A673 (cell line): ENCODE measurements around the gene CNOT6L. TPM values are rescaled to one million over a fixed set of nuclear protein-coding genes. Genes with fewer than 3 reads are reported as not detected.
"Not testable (repeated sequence)": the region's sequence is repeated elsewhere in the genome, so short reads cannot be mapped to it uniquely, and the experiment has no call there.

ENCODE experiments used
- BruUV-seq: library from RNA; stranded (reverse); fragments of 400-500 nt; replicated peaks from 2 replicates; lab custom pipeline; 2021; lab: Mats Ljungman, UMichigan
- CTCF ChIA-PET: fragments of 300-600 bp; sonication (Branson Sonifier 250); formaldehyde crosslinking; loops from one replicate; lab custom pipeline; 2022; ENCODE audit warnings: antibody characterized with exemption; lab: Charles Lee
- POLR2A ChIA-PET: fragments of 300-600 bp; sonication (Branson Sonifier 250); formaldehyde crosslinking; loops from one replicate; lab custom pipeline; 2022; ENCODE audit warnings: antibody characterized with exemption; ENCODE audit not compliant: low non-redundant PET; lab: Charles Lee
- DNase-seq: peaks from one replicate; pipeline ENCODE4 v3.0.0-alpha.2; 2015; ENCODE audit warnings: low spot score
- H3K27ac ChIP-seq: fragments of 200-600 bp; sonication (generic); 2 replicates; pipeline ENCODE4 v1.5.1; 2016; ENCODE audit warnings: mixed run types, low read depth, mild to moderate bottlenecking, mixed read lengths, antibody characterized with exemption, low read length; ENCODE audit not compliant: poor library complexity, severe bottlenecking
- H3K27me3 ChIP-seq: fragments of 200-600 bp; sonication (generic); replicated peaks from 2 replicates; pipeline ENCODE4 v1.6.1; 2017; ENCODE audit warnings: mixed run types, low read depth, mild to moderate bottlenecking, mixed read lengths, antibody characterized with exemption, low read length; ENCODE audit not compliant: insufficient read depth, poor library complexity
- H3K36me3 ChIP-seq: fragments of 200-600 bp; sonication (generic); 2 replicates; pipeline ENCODE4 v1.6.1; 2016; ENCODE audit warnings: mixed run types, mild to moderate bottlenecking, mixed read lengths, antibody characterized with exemption, low read length; ENCODE audit not compliant: insufficient read depth, poor library complexity, severe bottlenecking
- H3K4me1 ChIP-seq: fragments of 200-600 bp; sonication (generic); 2 replicates; pipeline ENCODE4 v1.6.1; 2017; ENCODE audit warnings: mixed run types, mild to moderate bottlenecking, mixed read lengths, antibody characterized with exemption, low read length; ENCODE audit not compliant: insufficient read depth, poor library complexity, severe bottlenecking
- H3K4me3 ChIP-seq: fragments of 200-600 bp; sonication (generic); 2 replicates; pipeline ENCODE4 v1.5.1; 2016; ENCODE audit warnings: low read depth, mixed run types, mild to moderate bottlenecking, mixed read lengths, low read length; ENCODE audit not compliant: poor library complexity, severe bottlenecking
- H3K9me3 ChIP-seq: fragments of 200-600 bp; sonication (generic); 2 replicates; pipeline ENCODE4 v1.6.1; 2016; ENCODE audit warnings: mixed run types, low read depth, mild to moderate bottlenecking, mixed read lengths, antibody characterized with exemption, low read length; ENCODE audit not compliant: poor library complexity, severe bottlenecking
- EZH2 ChIP-seq: fragments of 200-600 bp; sonication (generic); IDR thresholded peaks from 2 replicates; pipeline ENCODE4 v1.6.1; 2017; ENCODE audit warnings: borderline replicate concordance, low read depth, mild to moderate bottlenecking, mixed read lengths, antibody characterized with exemption, low read length; ENCODE audit not compliant: poor library complexity, severe bottlenecking
- intact Hi-C: fragments of 100-400 bp; cut with micrococcal nuclease; formaldehyde crosslinking; loops from one replicate; pipeline ENCODE4 v1.10.0; 2022; ENCODE audit not compliant: unreplicated experiment
- total RNA-seq: library from RNA; stranded (reverse); gene quantifications from 2 replicates; pipeline ENCODE4 v1.2.3, GENCODE V29; 2021
- TF ChIP-seq, protein P1 (sequence below): fragments of 300-800, 200-600 bp; sonication (generic); conservative IDR thresholded peaks from 2 replicates; pipeline ENCODE4 v1.5.1; 2017; ENCODE audit warnings: low read depth, mild to moderate bottlenecking, antibody characterized with exemption, low read length, moderate library complexity, mixed read lengths

The CNOT6L gene
- total RNA-seq, 1 experiment from 2014 or later = 13.4 TPM

- H3K9me3 ChIP-seq = no peaks in the 10 kb centered on the region
- H3K4me1 ChIP-seq = no peaks in the 10 kb centered on the region
- no peak for TF ChIP-seq EZH2
- no peaks in the 10 kb centered on the region for H3K36me3 ChIP-seq
- BruUV-seq = no TSS peak
- ChIA-PET POLR2A (no interaction called here), CTCF (no interaction called here)
- no peak overlapping the region for H3K4me3 ChIP-seq
- no peak overlapping the region for H3K27ac ChIP-seq
- intact Hi-C loops = no loop called here
- no peaks in the 10 kb centered on the region for H3K27me3 ChIP-seq
- no peak for DNase-seq
Measured at GRCh38 chr4:77721073-77721472, 98.1 kb downstream of the CNOT6L start.

DNA sequence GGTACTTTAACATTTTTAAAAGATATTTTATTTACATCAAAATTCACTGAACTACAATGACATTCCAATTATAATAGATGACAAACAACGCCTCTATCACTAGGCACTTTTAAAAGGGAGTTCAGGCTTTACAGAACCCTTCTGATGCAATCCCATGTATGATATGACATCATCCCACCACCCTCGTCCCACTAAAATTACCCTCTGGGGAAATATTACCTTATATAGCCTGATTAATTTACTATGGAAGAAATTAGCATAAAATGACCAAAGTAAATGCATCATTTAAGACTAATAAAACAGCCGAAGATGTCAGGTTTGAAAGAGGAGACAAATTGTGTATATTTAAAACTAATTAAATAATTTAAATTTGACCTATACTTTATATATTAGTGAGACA is 100.7 kb downstream of the CNOT6L start:
- POLR2A ChIA-PET, H3K4me3 ChIP-seq, BruUV-seq, H3K36me3 ChIP-seq, H3K9me3 ChIP-seq, CTCF ChIA-PET, H3K27ac ChIP-seq, DNase-seq, H3K4me1 ChIP-seq, intact Hi-C loops, H3K27me3 ChIP-seq: not testable (repeated sequence)

DNA sequence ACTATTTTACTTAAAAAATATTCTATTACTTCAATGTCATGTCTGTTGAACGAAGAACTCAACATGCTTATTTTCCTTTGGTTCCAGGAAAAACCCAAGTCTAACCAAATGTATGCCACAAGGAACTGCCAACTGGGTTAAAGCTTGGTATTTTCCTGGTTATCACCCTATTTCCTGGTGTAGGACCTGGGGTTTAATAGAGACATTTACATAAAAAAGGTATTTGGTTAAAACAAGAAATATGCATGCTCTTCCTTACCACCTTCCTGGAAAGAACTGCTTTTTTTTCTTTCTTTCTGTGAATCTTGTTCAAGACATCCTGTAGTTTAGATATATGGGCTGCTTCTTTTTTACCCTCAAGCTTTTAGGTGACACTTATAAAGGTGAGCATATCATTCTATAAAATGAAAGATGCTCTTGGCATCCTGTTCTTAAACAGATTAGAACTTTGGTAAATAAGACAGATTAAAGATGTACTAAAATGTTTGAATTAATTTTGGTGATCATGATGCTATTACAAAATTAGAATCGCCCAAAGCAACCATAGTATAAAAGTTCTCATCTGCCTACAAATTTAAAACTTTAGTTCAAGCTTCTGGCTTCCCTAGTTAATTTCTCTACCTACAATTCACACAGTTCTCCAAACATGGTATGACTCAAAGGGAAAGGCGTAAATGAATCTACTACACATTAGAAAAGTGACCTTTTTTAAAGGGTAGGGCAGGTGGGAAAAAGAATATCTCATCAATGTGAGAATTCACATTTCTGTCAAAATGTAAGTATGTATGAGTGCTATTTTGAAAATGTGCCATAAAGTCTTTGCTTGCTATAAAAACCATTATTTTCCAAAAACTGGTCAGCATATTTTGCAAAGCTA is 103.5 kb downstream of the CNOT6L start:
- intact Hi-C loops = no loop called here
- Histone ChIP-seq H3K27ac (no peak overlapping the region), H3K4me1 (no peaks in the 10 kb centered on the region), H3K36me3 (no peaks in the 10 kb centered on the region), H3K9me3 (no peaks in the 10 kb centered on the region), H3K27me3 (no peaks in the 10 kb centered on the region), H3K4me3 (no peak overlapping the region)
- ChIA-PET POLR2A (no interaction called here), CTCF (no interaction called here)
- BruUV-seq = no TSS peak
- DNase-seq = no peak
- TF ChIP-seq, protein P1, sequence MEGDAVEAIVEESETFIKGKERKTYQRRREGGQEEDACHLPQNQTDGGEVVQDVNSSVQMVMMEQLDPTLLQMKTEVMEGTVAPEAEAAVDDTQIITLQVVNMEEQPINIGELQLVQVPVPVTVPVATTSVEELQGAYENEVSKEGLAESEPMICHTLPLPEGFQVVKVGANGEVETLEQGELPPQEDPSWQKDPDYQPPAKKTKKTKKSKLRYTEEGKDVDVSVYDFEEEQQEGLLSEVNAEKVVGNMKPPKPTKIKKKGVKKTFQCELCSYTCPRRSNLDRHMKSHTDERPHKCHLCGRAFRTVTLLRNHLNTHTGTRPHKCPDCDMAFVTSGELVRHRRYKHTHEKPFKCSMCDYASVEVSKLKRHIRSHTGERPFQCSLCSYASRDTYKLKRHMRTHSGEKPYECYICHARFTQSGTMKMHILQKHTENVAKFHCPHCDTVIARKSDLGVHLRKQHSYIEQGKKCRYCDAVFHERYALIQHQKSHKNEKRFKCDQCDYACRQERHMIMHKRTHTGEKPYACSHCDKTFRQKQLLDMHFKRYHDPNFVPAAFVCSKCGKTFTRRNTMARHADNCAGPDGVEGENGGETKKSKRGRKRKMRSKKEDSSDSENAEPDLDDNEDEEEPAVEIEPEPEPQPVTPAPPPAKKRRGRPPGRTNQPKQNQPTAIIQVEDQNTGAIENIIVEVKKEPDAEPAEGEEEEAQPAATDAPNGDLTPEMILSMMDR = no peak
- TF ChIP-seq EZH2 = no peak

DNA sequence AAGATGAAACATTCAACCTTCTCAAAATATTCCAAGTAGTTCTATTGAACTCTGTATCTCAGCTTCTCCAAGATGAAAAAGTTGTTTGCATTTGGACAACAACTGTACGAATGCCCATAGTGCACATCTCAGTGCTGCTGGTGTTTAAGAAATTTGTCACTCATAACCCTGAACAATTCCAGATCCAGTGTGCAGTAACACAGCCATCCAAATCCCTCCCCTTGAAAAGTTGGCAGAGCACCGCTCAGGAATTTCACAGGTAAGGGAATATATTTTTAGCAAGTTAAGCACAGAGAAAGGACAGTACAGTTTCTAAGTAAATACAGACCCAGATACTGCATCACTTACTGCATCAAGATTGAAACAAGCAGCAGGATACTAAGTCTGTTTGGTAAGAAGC is 104.7 kb downstream of the CNOT6L start:
- POLR2A ChIA-PET = no interaction called here
- Histone ChIP-seq H3K36me3 (no peaks in the 10 kb centered on the region), H3K27ac (no peak overlapping the region), H3K9me3 (no peaks in the 10 kb centered on the region), H3K4me1 (no peaks in the 10 kb centered on the region), H3K4me3 (no peak overlapping the region), H3K27me3 (no peaks in the 10 kb centered on the region)
- intact Hi-C loops = no loop called here
- DNase-seq = no peak
- BruUV-seq = no TSS peak
- no peak for TF ChIP-seq EZH2
- CTCF ChIA-PET = no interaction called here
